Thoracic aorta (tissue), 2 donors: ENCODE data around the gene GMNN. TPM values are rescaled to one million over a fixed set of nuclear protein-coding genes. Genes with fewer than 3 reads are reported as not detected.
"Not testable (repeated sequence)": the region's sequence is repeated elsewhere in the genome, so short reads cannot be mapped to it uniquely, and the experiment has no call there.

Experiments used
- ATAC-seq: fragments of 150-250 bp; one replicate; pipeline ENCODE4 v1.8.0; 2017; ENCODE audit warnings: low read depth; ENCODE audit not compliant: insufficient number of reproducible peaks, low FRiP score
- DNase-seq: peaks from one replicate; pipeline ENCODE4 v3.0.0-alpha.2; 2020; ENCODE audit warnings: low spot score
- H3K27ac ChIP-seq, 2 donors: fragments of 200-600 bp; sonication (generic); 1 replicate in 1 of 2; 2 replicates in 1 of 2; pipeline ENCODE4 v1.5.1; 2016; ENCODE audit warnings: mild to moderate bottlenecking in 2 of 2, moderate library complexity in 2 of 2
- H3K27me3 ChIP-seq: fragments of 200-600 bp; sonication (generic); replicated peaks from 2 replicates; pipeline ENCODE4 v1.6.0; 2016; ENCODE audit warnings: mild to moderate bottlenecking; ENCODE audit not compliant: insufficient read depth
- H3K36me3 ChIP-seq: fragments of 200-600 bp; sonication (generic); one replicate; pipeline ENCODE4 v1.5.1; 2016
- H3K4me1 ChIP-seq, 2 donors: fragments of 200-600 bp; sonication (generic); 1 replicate in 1 of 2; 2 replicates in 1 of 2; pipeline versions ENCODE4 v1.5.1 to v1.6.0; 2016; ENCODE audit warnings: low read depth in 2 of 2, mild to moderate bottlenecking in 1 of 2; ENCODE audit not compliant: control insufficient read depth in 1 of 2
- H3K4me3 ChIP-seq: fragments of 200-600 bp; sonication (generic); 2 replicates; pipeline ENCODE4 v1.5.1; 2016; ENCODE audit warnings: mild to moderate bottlenecking
- H3K9me3 ChIP-seq: fragments of 200-600 bp; sonication (generic); 2 replicates; pipeline ENCODE4 v1.5.1; 2016
- CTCF ChIP-seq: fragments of 200-600 bp; sonication (generic); IDR thresholded peaks from one replicate; pipeline ENCODE4 v1.5.1; 2019; ENCODE audit warnings: antibody characterized with exemption
- total RNA-seq, 2 donors: library from RNA; depleted of rRNA; stranded (reverse); fragments of >200 nt; gene quantifications; one replicate each; pipeline versions ENCODE4 v1.1.0 to v1.2.3, GENCODE V29; 2016

GMNN gene
- total RNA-seq, result 1 to 10 TPM; 5.4 to 6.8 TPM

- no peak for TF ChIP-seq CTCF
These were observed at the start of gene GMNN for GRCh38 chr6:24774696-24775519. TSS of gene GMNN (plus strand) at chr6:24774937. CDS start at chr6:24777247, 2,310 bp downstream.

GRCh38 chr6:24730653-24731052 lies 44.1 kb upstream of the GMNN start:
- DNase-seq, ATAC-seq, H3K4me1 ChIP-seq, H3K27me3 ChIP-seq, H3K9me3 ChIP-seq, H3K36me3 ChIP-seq, H3K27ac ChIP-seq, H3K4me3 ChIP-seq: not testable (repeated sequence)

More at GRCh38 chr6:24774696-24775519, at the start of gene GMNN:
- peak; percentile 94 for DNase-seq
- ATAC-seq, result peak; percentile 99
- Histone ChIP-seq H3K27ac (peak within 1 kb of the TSS; percentile 76 to 85), H3K36me3 (no peaks in the 10 kb centered on the region), H3K27me3 (no peaks in the 10 kb centered on the region), H3K4me3 (peak within 1 kb of the TSS; percentile 93), H3K4me1 (peaks cover 7 to 8% of the 10 kb centered on the region in 2 donors), H3K9me3 (no peaks in the 10 kb centered on the region)

- H3K4me1 ChIP-seq, ATAC-seq, H3K27me3 ChIP-seq, H3K27ac ChIP-seq, H3K4me3 ChIP-seq, H3K36me3 ChIP-seq, DNase-seq, H3K9me3 ChIP-seq: not testable (repeated sequence)
These were observed 43.1 kb upstream of the GMNN start for GRCh38 chr6:24731456-24732134.

GRCh38 chr6:24734166-24734565 lies 40.6 kb upstream of the GMNN start:
- Histone ChIP-seq H3K27ac (no peak overlapping the region), H3K4me3 (no peak overlapping the region), H3K4me1 (no peaks in the 10 kb centered on the region), H3K9me3 (peaks cover 4% of the 10 kb centered on the region), H3K36me3 (no peaks in the 10 kb centered on the region), H3K27me3 (no peaks in the 10 kb centered on the region)
- ATAC-seq, result no peak
- TF ChIP-seq CTCF, result no peak
- no peak for DNase-seq

- not testable (repeated sequence) for DNase-seq, H3K4me3 ChIP-seq, H3K4me1 ChIP-seq, H3K27ac ChIP-seq, H3K36me3 ChIP-seq, H3K9me3 ChIP-seq, ATAC-seq, H3K27me3 ChIP-seq
These were observed 40.0 kb upstream of the GMNN start for GRCh38 chr6:24734710-24735109.

GRCh38 chr6:24738741-24739140 lies 36.0 kb upstream of the GMNN start:
- no peaks in the 10 kb centered on the region for H3K27me3 ChIP-seq
- TF ChIP-seq CTCF, result no peak
- no peak overlapping the region for H3K4me3 ChIP-seq
- DNase-seq (no peak), ATAC-seq (no peak)
- peaks cover 0 to 8% of the 10 kb centered on the region in 2 donors for H3K4me1 ChIP-seq
- no peaks in the 10 kb centered on the region for H3K9me3 ChIP-seq
- H3K36me3 ChIP-seq, result no peaks in the 10 kb centered on the region
- no peak overlapping the region for H3K27ac ChIP-seq
